Loucy (cell line): ENCODE results near the gene CCNF.

Experiments
- CTCF ChIP-seq: fragments of 200-600 bp; sonication (generic); conservative IDR thresholded peaks from 2 replicates; pipeline ENCODE4 v1.5.1; 2014; ENCODE audit warnings: mild to moderate bottlenecking, antibody characterized with exemption, low read length
- EZH2phosphoT487 ChIP-seq: fragments of 200-600 bp; IDR thresholded peaks from 2 replicates; pipeline ENCODE4 v1.6.1; 2018; ENCODE audit warnings: antibody characterized with exemption, mild to moderate bottlenecking, moderate library complexity, borderline replicate concordance

- no peak for TF ChIP-seq CTCF
- no peak for TF ChIP-seq EZH2phosphoT487
Observed at GRCh38 chr16:2455081-2455845, 26.0 kb downstream of the CCNF start.
